T-helper 2 cell treated with Interferon-gamma antibody and Interleukin-4, amounts not matched to agents 5 μg/mL and 100 μg/mL, for 36 hours (primary cell): ENCODE results near the gene SEMA3B.
"Not testable (repeated sequence)": the region's sequence is repeated elsewhere in the genome, so short reads cannot be mapped to it uniquely, and the experiment has no call there.

Experiments
- DNase-seq: peaks from one replicate; pipeline ENCODE4 v3.0.0; 2021; ENCODE audit warnings: low spot score
- H3K27ac Mint-ChIP-seq: one replicate; pipeline ENCODE4 v1.8.0; 2021; ENCODE audit warnings: mild to moderate bottlenecking, mixed read lengths
- H3K27me3 Mint-ChIP-seq: one replicate; pipeline ENCODE4 v1.8.0; 2021; ENCODE audit warnings: low read depth, mixed read lengths
- H3K36me3 Mint-ChIP-seq: one replicate; pipeline ENCODE4 v1.8.0; 2021; ENCODE audit warnings: low read depth, mixed read lengths
- H3K4me1 Mint-ChIP-seq: one replicate; pipeline ENCODE4 v1.8.0; 2021; ENCODE audit warnings: low read depth, mixed read lengths
- H3K4me3 Mint-ChIP-seq: one replicate; pipeline ENCODE4 v1.8.0; 2022; ENCODE audit warnings: mild to moderate bottlenecking, moderate library complexity, mixed read lengths
- H3K9me3 Mint-ChIP-seq: one replicate; pipeline ENCODE4 v1.8.0; 2021; ENCODE audit warnings: mixed read lengths

The SEMA3B gene

DNA sequence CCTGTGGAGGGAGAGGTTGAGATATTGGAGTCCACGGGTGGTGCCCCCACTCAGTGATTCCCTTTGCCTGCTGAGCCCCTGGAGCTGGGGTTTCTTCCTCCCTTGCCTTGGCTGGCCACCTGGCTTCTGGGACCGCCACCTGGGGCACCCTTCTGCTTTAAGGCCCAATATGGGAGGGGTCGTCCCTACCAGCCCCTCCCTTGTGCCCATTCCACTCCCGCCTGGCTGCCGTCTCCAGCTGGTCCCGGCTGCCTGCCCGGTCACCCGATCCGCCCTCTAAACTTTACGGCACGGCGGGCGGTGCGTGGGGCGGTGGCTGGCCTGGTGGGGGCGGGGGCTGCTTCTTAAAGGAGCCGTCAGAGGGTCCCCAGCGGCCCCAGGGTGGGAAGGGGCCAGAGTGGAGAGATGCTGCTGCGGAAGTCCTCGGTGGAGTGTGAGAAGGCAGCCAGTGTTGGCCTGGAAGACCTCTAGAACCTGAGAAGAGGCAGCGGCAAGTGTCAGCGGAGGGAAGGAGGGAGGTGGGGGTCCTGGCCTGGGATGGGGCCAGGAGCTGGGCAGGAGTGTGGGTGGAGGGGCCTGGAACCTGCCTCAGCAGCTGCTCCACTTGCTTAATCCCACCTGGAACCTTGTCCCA is 1.6 kb upstream of the SEMA3B start:
- H3K4me3 Mint-ChIP-seq: no peak overlapping the region
- H3K27me3 Mint-ChIP-seq: peaks cover 14% of the 10 kb centered on the region
- no peak overlapping the region for H3K27ac Mint-ChIP-seq
- H3K36me3 Mint-ChIP-seq: no peaks in the 10 kb centered on the region
- no peaks in the 10 kb centered on the region for H3K4me1 Mint-ChIP-seq
- H3K9me3 Mint-ChIP-seq: no peaks in the 10 kb centered on the region
- no peak for DNase-seq

DNA sequence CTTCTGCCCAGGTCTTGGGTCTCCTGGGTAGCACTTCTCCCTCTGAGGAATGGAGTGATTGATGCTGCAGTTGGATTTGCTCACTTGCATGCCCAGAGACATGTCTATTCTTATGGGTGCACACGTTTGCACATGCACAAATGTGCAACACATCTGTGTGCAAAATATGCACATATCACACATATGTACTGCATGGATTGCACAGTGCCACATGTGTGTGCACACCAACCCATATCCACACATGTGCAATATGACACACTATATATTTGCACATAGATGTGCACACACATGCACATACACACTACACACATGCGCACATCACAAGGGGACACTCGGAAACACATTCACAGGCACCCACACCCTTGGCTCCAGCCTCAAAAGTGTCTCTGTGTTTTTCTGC is 671 bp upstream of the SEMA3B start:
- Mint-ChIP-seq H3K27ac (no peak overlapping the region), H3K9me3 (no peaks in the 10 kb centered on the region), H3K4me1 (peaks cover 5% of the 10 kb centered on the region), H3K4me3 (no peak overlapping the region), H3K27me3 (peaks cover 18% of the 10 kb centered on the region), H3K36me3 (no peaks in the 10 kb centered on the region)
- no peak for DNase-seq

DNA sequence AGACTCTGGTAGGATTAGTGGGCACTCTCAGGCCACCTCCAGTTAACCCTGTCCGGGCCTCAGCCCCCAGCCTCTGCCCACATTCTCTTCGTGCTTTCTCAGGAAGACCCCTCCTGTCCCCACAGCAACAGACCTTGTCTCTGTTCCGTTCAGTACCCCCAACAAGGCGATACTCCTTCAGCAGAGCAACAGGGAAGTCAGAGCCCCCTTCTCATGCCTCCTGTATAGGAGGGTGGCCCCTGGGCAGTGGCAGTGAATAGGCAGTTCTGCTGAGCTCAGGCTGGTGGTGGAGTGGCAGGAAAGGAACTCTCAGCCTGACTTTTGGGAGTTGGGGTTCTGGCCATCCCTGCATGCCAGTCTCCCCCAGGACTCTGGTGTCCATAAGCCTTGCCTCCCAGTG is 513 bp downstream of the SEMA3B start:
- peaks cover 10% of the 10 kb centered on the region for H3K4me1 Mint-ChIP-seq

DNA sequence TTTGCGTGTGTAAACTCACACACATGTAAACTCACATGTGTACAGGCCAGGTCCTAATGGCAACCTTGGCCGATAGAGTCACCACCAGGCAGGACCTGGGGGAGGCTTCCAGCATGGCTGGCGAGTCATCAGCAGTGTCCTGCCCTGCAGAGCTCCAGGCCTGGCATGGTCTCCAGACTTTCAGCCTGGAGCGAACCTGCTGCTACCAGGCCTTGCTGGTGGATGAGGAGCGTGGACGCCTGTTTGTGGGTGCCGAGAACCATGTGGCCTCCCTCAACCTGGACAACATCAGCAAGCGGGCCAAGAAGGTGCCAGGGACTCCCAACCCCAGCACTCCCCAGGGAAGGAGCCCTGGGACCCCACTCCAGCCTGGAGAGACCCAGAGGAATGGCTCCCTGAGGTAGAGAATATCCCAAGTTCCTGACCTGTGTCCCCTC is 1.0 kb downstream of the SEMA3B start:
- peaks cover 32% of the 10 kb centered on the region for H3K27me3 Mint-ChIP-seq
- H3K9me3 Mint-ChIP-seq: no peaks in the 10 kb centered on the region
- no peak overlapping the region for H3K27ac Mint-ChIP-seq
- H3K4me3 Mint-ChIP-seq: no peak overlapping the region
- H3K36me3 Mint-ChIP-seq: no peaks in the 10 kb centered on the region
- DNase-seq: no peak
- H3K4me1 Mint-ChIP-seq: peaks cover 13% of the 10 kb centered on the region

More for the DNA sequence above, 513 bp downstream of the SEMA3B start:
- peaks cover 26% of the 10 kb centered on the region for H3K27me3 Mint-ChIP-seq
- DNase-seq: no peak
- H3K4me3 Mint-ChIP-seq: no peak overlapping the region
- no peaks in the 10 kb centered on the region for H3K36me3 Mint-ChIP-seq
- H3K9me3 Mint-ChIP-seq: no peaks in the 10 kb centered on the region
- H3K27ac Mint-ChIP-seq: no peak overlapping the region

DNA sequence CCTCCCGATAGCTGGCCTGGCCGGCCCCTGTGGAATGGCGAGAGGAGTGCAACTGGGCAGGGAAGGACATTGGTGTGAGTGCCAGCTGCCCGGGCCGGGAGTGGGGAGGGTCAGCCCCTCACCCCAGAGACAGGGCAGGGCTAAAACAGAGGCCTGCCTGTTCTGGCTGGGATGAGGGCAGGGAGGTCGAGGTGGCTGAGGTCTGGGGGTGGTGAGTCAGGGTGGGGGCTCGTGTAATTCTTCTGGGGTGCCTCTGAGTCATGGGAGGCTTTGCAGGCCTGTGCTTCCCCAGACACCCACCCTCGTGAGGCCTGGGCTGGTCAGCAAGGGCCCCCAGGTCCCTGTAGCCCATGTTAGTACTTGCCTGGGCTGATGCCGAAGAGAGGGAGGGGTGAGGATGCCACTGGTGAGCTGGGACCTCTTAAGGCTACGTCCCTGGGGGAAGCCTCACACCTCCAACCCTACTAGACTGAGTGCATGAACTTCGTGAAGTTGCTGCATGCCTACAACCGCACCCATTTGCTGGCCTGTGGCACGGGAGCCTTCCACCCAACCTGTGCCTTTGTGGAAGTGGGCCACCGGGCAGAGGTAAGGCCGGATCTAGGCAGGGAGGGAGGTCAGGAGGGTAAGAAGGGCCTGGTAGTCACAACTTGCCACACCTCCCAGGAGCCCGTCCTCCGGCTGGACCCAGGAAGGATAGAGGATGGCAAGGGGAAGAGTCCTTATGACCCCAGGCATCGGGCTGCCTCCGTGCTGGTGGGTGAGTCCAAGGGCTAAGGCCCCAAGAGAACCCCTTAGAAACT is 1.7 kb downstream of the SEMA3B start:
- no peak overlapping the region for H3K4me3 Mint-ChIP-seq
- no peak overlapping the region for H3K27ac Mint-ChIP-seq
- H3K4me1 Mint-ChIP-seq: peaks cover 13% of the 10 kb centered on the region
- H3K36me3 Mint-ChIP-seq: no peaks in the 10 kb centered on the region
- no peaks in the 10 kb centered on the region for H3K9me3 Mint-ChIP-seq
- H3K27me3 Mint-ChIP-seq: peaks cover 38% of the 10 kb centered on the region
- no peak for DNase-seq

DNA sequence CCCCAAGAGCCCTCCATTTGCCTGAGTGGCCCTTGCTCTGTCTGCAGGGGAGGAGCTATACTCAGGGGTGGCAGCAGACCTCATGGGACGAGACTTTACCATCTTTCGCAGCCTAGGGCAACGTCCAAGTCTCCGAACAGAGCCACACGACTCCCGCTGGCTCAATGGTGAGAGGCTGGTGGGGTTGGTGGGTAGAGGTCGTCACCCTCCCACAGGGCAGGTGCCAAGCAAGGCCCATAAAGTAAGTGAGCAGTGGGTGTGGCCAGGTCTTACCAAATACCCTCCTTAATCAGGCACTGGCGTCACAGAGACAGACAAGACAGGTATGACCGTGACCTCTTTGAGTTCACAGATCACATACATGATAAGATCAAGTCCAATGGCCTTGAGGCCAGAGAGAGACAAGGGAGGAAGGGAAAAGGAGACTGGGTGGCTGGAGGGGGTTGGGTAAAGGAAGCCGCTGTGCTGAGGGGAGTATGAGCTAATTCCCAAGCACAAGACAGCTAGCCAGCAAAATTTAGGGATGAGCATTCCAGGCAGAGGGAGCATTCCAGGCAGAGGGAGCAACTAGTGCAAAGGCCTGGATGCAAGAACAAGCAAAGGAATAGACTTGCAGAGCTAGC is 2.5 kb downstream of the SEMA3B start:
- Mint-ChIP-seq H3K9me3 (no peaks in the 10 kb centered on the region), H3K4me1 (peaks cover 16% of the 10 kb centered on the region), H3K4me3 (no peak overlapping the region), H3K27ac (peak overlapping the region; percentile 34), H3K36me3 (no peaks in the 10 kb centered on the region), H3K27me3 (peaks cover 40% of the 10 kb centered on the region)
- no peak for DNase-seq

DNA sequence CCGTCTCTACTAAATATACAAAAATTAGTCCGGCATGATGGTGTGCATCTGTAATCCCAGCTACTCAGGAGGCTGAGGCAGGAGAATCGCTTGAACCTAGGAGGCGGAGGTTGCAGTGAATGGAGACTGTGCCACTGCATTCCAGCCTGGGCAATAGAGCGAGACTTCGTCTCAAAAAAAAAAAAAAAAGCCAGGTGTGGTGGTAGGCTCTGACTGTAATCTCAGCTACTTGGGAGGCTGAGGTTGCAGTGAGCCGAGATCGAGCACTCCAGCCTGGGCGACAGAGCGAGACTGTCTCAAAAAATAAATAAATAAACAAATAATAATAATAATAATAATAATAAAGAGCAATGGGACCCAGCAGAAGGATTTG is 3.6 kb downstream of the SEMA3B start:
- H3K4me1 Mint-ChIP-seq: peaks cover 16% of the 10 kb centered on the region
- not testable (repeated sequence) for H3K9me3 Mint-ChIP-seq, H3K36me3 Mint-ChIP-seq, H3K27ac Mint-ChIP-seq, H3K4me3 Mint-ChIP-seq, DNase-seq
- peaks cover 43% of the 10 kb centered on the region for H3K27me3 Mint-ChIP-seq

DNA sequence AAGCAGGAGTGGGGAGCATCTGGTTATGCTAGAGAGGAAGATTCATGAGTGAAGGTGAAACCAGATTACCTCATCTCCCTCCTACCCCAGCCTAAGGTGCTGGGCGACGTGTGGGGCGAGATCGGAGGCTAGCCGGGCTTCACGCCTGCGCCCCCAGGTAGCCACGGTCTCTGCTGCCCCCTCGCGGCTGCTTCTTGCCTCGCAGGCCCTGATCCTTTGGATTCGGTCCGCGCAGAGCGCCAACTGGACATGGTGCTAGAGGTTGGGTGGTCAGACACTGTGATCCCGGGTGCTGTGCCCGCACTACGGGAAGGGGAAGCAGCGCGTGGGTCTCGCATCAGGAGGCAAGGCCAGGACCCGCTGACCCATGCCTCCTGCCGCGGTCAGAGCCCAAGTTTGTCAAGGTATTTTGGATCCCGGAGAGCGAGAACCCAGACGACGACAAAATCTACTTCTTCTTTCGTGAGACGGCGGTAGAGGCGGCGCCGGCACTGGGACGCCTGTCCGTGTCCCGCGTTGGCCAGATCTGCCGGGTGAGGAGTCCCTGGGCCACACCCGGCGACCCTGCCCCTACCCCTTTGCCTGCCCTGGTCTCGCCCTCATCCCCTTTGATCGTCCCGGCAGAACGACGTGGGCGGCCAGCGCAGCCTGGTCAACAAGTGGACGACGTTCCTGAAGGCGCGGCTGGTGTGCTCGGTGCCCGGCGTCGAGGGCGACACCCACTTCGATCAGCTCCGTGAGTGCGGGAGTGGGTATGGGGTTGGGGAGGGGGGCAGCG is 4.2 kb downstream of the SEMA3B start:
- peak; percentile 87 for DNase-seq
- peaks cover 43% of the 10 kb centered on the region for H3K27me3 Mint-ChIP-seq
- no peak overlapping the region for H3K27ac Mint-ChIP-seq
- no peaks in the 10 kb centered on the region for H3K9me3 Mint-ChIP-seq
- H3K4me3 Mint-ChIP-seq: peak overlapping the region; percentile 80
- H3K36me3 Mint-ChIP-seq: no peaks in the 10 kb centered on the region
- H3K4me1 Mint-ChIP-seq: peaks cover 16% of the 10 kb centered on the region

DNA sequence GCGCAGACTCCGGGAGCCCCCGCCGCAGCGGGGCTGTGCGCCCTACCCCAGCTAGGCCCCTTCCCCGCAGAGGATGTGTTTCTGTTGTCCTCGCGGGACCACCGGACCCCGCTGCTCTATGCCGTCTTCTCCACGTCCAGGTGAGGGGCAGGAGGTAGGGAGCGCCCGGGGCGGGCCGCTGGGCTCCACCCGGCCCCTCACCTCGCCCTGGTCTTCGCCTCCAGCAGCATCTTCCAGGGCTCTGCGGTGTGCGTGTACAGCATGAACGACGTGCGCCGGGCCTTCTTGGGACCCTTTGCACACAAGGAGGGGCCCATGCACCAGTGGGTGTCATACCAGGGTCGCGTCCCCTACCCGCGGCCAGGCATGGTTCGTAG is 4.7 kb downstream of the SEMA3B start:
- H3K27me3 Mint-ChIP-seq: peaks cover 46% of the 10 kb centered on the region
- no peak for DNase-seq
- H3K9me3 Mint-ChIP-seq: no peaks in the 10 kb centered on the region
- no peaks in the 10 kb centered on the region for H3K36me3 Mint-ChIP-seq
- peaks cover 16% of the 10 kb centered on the region for H3K4me1 Mint-ChIP-seq
- H3K27ac Mint-ChIP-seq: no peak overlapping the region
- no peak overlapping the region for H3K4me3 Mint-ChIP-seq

DNA sequence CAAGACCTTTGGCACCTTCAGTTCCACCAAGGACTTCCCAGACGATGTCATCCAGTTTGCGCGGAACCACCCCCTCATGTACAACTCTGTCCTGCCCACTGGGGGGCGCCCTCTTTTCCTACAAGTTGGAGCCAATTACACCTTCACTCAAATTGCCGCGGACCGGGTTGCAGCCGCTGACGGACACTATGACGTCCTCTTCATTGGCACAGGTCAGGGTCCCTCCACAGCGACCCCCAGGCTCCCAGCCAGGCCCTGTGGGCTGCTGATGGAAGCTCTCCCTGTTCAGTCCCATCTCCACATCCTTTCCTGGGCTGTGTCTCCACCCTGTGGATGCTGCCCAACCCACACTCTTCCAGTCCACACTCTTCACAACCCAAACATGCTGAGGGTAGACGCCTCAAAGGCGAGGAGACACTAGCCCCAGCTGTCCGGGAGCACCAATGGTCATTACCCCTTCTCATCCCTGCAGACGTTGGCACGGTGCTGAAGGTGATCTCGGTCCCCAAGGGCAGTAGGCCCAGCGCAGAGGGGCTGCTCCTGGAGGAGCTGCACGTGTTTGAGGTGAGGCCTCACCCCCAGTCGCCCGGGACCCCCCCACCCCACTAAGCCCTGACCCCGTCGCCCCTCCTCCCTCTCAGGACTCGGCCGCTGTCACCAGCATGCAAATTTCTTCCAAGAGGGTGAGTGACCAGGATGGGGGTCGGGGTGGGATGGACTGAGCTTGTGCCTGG is 5.6 kb downstream of the SEMA3B start:
- Mint-ChIP-seq H3K4me1 (peaks cover 16% of the 10 kb centered on the region), H3K4me3 (peak overlapping the region; percentile 62), H3K36me3 (no peaks in the 10 kb centered on the region), H3K9me3 (no peaks in the 10 kb centered on the region), H3K27ac (peak overlapping the region; percentile 47), H3K27me3 (peaks cover 46% of the 10 kb centered on the region)
- DNase-seq: peak; percentile 73

DNA sequence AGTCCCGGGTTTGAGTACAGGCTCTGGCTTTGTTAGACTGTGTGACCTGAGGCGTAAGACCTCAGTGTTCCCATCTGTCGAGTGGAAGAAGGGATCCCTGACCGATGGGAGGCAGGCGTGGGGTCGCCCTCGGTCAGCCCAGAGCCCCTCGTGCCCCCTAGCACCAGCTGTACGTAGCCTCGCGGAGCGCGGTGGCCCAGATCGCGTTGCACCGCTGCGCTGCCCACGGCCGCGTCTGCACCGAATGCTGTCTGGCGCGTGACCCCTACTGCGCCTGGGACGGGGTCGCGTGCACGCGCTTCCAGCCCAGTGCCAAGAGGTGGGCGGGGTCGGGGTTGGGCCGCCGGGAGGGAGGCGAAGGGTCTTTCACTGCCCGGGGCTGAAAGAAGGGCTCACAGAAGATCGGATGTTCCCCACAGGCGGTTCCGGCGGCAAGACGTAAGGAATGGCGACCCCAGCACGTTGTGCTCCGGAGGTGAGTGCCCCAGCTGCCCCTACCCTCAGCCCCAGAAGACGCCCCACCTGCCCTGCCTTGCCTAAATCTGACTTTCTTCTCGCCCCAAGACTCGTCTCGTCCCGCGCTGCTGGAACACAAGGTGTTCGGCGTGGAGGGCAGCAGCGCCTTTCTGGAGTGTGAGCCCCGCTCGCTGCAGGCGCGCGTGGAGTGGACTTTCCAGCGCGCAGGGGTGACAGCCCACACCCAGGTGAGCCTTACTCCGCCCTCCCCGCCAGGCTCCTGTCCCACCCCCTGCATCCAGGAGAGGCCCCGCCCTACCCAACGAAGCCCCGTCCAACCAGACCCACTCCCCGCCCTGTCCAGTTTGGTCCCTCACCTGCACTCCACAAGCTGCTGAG is 6.4 kb downstream of the SEMA3B start:
- no peak for DNase-seq
- Mint-ChIP-seq H3K27ac (no peak overlapping the region), H3K4me1 (peaks cover 16% of the 10 kb centered on the region), H3K27me3 (peaks cover 46% of the 10 kb centered on the region), H3K9me3 (no peaks in the 10 kb centered on the region), H3K36me3 (no peaks in the 10 kb centered on the region), H3K4me3 (peak overlapping the region; percentile 40)

DNA sequence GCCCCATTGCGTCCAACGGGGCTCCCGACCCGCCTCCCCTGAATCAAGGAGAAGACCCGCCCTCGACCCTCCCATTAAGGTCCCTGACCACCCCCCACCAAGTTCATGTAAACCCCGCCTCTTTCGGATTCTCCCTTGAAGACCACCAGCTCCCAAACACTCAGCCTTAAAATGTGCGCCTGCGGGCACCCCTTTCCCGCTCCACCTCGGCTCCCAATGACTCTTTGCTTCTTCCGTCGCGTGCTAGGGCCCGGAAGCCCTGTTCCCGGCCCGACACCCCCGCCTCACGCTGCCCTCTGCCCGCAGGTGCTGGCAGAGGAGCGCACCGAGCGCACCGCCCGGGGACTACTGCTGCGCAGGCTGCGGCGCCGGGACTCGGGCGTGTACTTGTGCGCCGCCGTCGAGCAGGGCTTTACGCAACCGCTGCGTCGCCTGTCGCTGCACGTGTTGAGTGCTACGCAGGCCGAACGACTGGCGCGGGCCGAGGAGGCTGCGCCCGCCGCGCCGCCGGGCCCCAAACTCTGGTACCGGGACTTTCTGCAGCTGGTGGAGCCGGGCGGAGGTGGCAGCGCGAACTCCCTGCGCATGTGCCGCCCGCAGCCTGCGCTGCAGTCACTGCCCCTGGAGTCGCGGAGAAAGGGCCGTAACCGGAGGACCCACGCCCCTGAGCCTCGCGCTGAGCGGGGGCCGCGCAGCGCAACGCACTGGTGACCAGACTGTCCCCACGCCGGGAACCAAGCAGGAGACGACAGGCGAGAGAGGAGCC is 7.2 kb downstream of the SEMA3B start:
- no peaks in the 10 kb centered on the region for H3K9me3 Mint-ChIP-seq
- no peaks in the 10 kb centered on the region for H3K36me3 Mint-ChIP-seq
- H3K4me1 Mint-ChIP-seq: peaks cover 16% of the 10 kb centered on the region
- DNase-seq: no peak
- H3K27ac Mint-ChIP-seq: no peak overlapping the region
- H3K27me3 Mint-ChIP-seq: peaks cover 46% of the 10 kb centered on the region
- H3K4me3 Mint-ChIP-seq: peak overlapping the region; percentile 40
